NCI-H1092 (cell line): ENCODE results near the gene MCM3.

ENCODE experiments used
- DNase-seq: peaks from one replicate; lab custom pipeline; 2025; lab: John Stamatoyannopoulos, UW

Gene MCM3

GRCh38 chr6:52284460-52285176, at the start of gene MCM3:
Gene MCM3, minus strand, starts transcription at chr6:52284742. Its CDS starts 68 bp downstream, at chr6:52284674.
- DNase-seq: peak; percentile 97

GRCh38 chr6:52333840-52334200, 49.3 kb upstream of the MCM3 start:
- DNase-seq: no peak

GRCh38 chr6:52331793-52332457, 47.4 kb upstream of the MCM3 start:
- DNase-seq: no peak

GRCh38 chr6:52330470-52330869, 45.9 kb upstream of the MCM3 start:
- DNase-seq: no peak

GRCh38 chr6:52328729-52329128, 44.2 kb upstream of the MCM3 start:
- peak; percentile 29 for DNase-seq

- no peak for DNase-seq
These were observed 43.7 kb upstream of the MCM3 start for GRCh38 chr6:52328303-52328662.

GRCh38 chr6:52326540-52327364, 42.2 kb upstream of the MCM3 start:
- no peak for DNase-seq

GRCh38 chr6:52325695-52326471, 41.3 kb upstream of the MCM3 start:
- DNase-seq: no peak

GRCh38 chr6:52324189-52324588, 39.6 kb upstream of the MCM3 start:
- DNase-seq: no peak

GRCh38 chr6:52317841-52318581, 33.5 kb upstream of the MCM3 start:
- no peak for DNase-seq

- no peak for DNase-seq
These were observed 32.7 kb upstream of the MCM3 start for GRCh38 chr6:52317211-52317610.

GRCh38 chr6:52314752-52315151, 30.2 kb upstream of the MCM3 start:
- DNase-seq: no peak

GRCh38 chr6:52312461-52312860, 27.9 kb upstream of the MCM3 start:
- no peak for DNase-seq

- DNase-seq: no peak
These were observed 26.4 kb upstream of the MCM3 start for GRCh38 chr6:52310932-52311331.

GRCh38 chr6:52307900-52308372, 23.4 kb upstream of the MCM3 start:
- no peak for DNase-seq

- DNase-seq: no peak
These were observed 22.7 kb upstream of the MCM3 start for GRCh38 chr6:52306972-52307870.

- DNase-seq: no peak
These were observed 21.6 kb upstream of the MCM3 start for GRCh38 chr6:52305948-52306767.

- DNase-seq: no peak
These were observed 20.9 kb upstream of the MCM3 start for GRCh38 chr6:52305411-52305810.

- DNase-seq: no peak
These were observed 20.4 kb upstream of the MCM3 start for GRCh38 chr6:52304983-52305390.
